GM12874 (cell line): ENCODE measurements around the gene NBR1.

Experiments used
- CTCF ChIP-seq: IDR thresholded peaks from 2 replicates; pipeline ENCODE4 v1.5.1; 2011; ENCODE audit warnings: low read depth, mild to moderate bottlenecking, control low read depth, low read length, moderate library complexity; ENCODE audit not compliant: insufficient read depth

The NBR1 gene

GRCh38 chr17:43183921-43184320 is 12.9 kb downstream of the NBR1 start:
- no peak for TF ChIP-seq CTCF

GRCh38 chr17:43193251-43193650 is 22.2 kb downstream of the NBR1 start:
- TF ChIP-seq CTCF, result no peak

GRCh38 chr17:43199633-43200032 is 28.6 kb downstream of the NBR1 start:
- TF ChIP-seq CTCF, result no peak

- no peak for TF ChIP-seq CTCF
Measured at GRCh38 chr17:43200127-43200526, 29.1 kb downstream of the NBR1 start.

- no peak for TF ChIP-seq CTCF
Measured at GRCh38 chr17:43210576-43210975, 39.6 kb downstream of the NBR1 start.

GRCh38 chr17:43211123-43211479 is 40.1 kb downstream of the NBR1 start:
- TF ChIP-seq CTCF, result no peak

- TF ChIP-seq CTCF, result peak; percentile 58
Measured at GRCh38 chr17:43211480-43212402, 40.7 kb downstream of the NBR1 start, which contains the start of gene TMEM106A. TMEM106A (plus strand) TSS chr17:43211875; CDS start chr17:43213042, 1,167 bp downstream.
